DMS 273 (cell line): ENCODE measurements around the gene HEPH.
"Not testable (repeated sequence)": the region's sequence is repeated elsewhere in the genome, so short reads cannot be mapped to it uniquely, and the experiment has no call there.

Source experiments
- DNase-seq: peaks from one replicate; lab custom pipeline; 2025; ENCODE audit not compliant: unreplicated experiment; lab: John Stamatoyannopoulos, UW

HEPH gene

DNA sequence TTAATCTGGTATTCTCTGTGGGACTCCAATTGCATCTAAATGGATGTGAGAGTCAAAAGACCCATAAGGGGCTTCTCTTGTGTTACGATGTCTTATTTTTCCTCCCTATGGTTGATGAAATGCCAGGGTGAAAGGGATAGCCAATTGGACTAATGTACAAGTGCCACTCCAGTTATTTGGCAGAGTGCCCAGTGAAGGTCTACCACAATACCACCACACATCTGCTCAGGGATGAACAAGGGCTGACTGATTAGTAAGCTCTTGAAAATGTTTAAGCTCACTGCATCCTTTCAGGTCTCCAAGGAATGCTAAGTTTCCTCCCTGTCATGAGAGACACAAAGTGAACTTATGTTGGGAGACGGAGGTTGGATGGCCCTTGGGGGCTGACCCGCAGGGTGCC is 57.8 kb downstream of the HEPH start:
- DNase-seq: no peak

- no peak for DNase-seq
These were observed 68.2 kb downstream of the HEPH start for GRCh38 chrX:66232296-66232695.

- DNase-seq: no peak
These were observed 69.2 kb downstream of the HEPH start for GRCh38 chrX:66233209-66233608.

GRCh38 chrX:66233904-66234303 is 69.9 kb downstream of the HEPH start:
- not testable (repeated sequence) for DNase-seq

DNA sequence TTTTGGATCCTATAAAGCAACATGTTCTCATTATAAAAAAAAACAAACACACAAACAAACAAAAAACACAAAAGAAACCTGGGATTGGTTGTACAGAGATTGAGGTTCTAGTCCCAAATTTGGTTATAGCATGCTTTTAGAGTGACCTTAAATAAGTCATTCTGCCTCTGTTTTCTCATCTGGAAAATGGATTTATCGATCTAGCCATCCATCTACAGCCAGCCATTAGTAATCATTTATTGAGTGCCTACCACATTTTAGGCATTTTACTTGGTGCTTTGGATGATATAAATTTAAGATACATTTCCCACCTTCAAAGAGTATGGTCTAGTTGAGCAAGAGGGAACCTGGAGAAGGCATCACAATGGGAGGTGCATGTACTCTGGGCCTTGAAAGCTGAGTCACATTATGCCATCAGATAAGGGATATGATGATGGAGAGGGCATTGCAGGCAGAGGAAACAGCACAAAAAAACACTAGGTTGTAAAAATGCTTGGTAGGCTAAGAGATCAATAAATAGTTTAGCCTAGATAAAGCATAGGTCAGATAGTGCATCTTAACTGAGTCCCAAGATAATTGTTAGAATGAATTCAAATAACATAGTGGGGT is 91.4 kb downstream of the HEPH start:
- DNase-seq: no peak

DNA sequence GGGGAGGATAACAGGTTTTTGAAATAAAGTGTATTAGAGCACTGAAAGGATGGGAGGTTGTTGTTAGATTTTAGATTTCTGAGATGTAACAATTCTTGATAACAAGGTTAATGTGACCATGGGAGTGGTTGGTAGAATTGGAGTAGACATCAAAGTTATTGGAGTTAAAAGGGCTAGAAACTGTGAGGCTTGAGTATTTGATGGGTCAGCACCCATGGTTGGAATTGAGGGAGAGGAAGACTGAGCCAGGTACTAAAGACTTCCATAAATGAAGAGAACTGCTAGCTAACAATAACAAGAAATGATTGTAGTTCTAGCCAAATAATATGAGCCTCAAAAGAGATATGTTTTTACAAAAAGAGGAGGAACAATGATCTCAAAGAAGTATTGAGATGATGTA is 98.8 kb downstream of the HEPH start:
- no peak for DNase-seq
